AG04450 (cell line): ENCODE results near the gene EPB41L2. TPM values are rescaled to one million over a fixed set of nuclear protein-coding genes. Genes with fewer than 3 reads are reported as not detected.
A peak's percentile ranks its signal among the peaks of the same experiment; 100 is the strongest.

Experiments used
- CTCF ChIA-PET: fragments of 300-600, 350-600 bp; formaldehyde crosslinking; extraction: SDS; loops from one replicate; lab custom pipeline; 2022; ENCODE audit warnings: antibody characterized with exemption, inconsistent platforms; lab: Charles Lee
- POLR2A ChIA-PET: fragments of 350-600 bp; formaldehyde crosslinking; extraction: SDS; loops from one replicate; lab custom pipeline; 2021; ENCODE audit warnings: antibody characterized with exemption, inconsistent platforms; lab: Yijun Ruan, JAX
- DNase-seq: peaks from one replicate; pipeline ENCODE4 v3.0.0-alpha.2; 2011; ENCODE audit warnings: low read depth, low spot score
- H3K27ac ChIP-seq: one replicate; pipeline ENCODE4 v1.5.1; 2012; ENCODE audit warnings: low read depth, low read length, control low read depth
- H3K27me3 ChIP-seq: one replicate; pipeline ENCODE4 v1.6.0; 2012; ENCODE audit warnings: low read length; ENCODE audit not compliant: control insufficient read depth, insufficient read depth
- H3K4me3 ChIP-seq: 2 replicates; pipeline ENCODE4 v1.5.1; 2011; ENCODE audit warnings: mild to moderate bottlenecking, low read depth, low read length, control low read depth
- H3K9me3 ChIP-seq: 2 replicates; pipeline ENCODE4 v1.5.1; 2012; ENCODE audit warnings: low read length; ENCODE audit not compliant: control insufficient read depth, insufficient read depth
- CTCF ChIP-seq: IDR thresholded peaks from 2 replicates; pipeline ENCODE4 v1.5.1; 2011; ENCODE audit warnings: low read depth, low read length, control low read depth, inconsistent platforms
- polyA plus RNA-seq: library from polyadenylated mRNA; depleted of rRNA; stranded (reverse); fragments of >200 nt; gene quantifications from 2 replicates; pipeline ENCODE4 v1.2.3, GENCODE V29; 2011

The EPB41L2 gene
- polyA plus RNA-seq, 1 experiment, result 165 TPM

GRCh38 chr6:131059486-131059885 is 3.6 kb downstream of the EPB41L2 start:
- Histone ChIP-seq H3K27ac (no peak overlapping the region), H3K4me3 (no peak overlapping the region; the same call in 1 of the 2 replicates), H3K27me3 (no peaks in the 10 kb centered on the region), H3K9me3 (peaks cover 6% of the 10 kb centered on the region)
- ChIA-PET POLR2A (no interaction called here), CTCF (interaction anchor here (0.6 kb wide), 1 partner anchor 728 kb away, joined by 5 read pairs; no protein-coding TSS in a partner anchor)
- no peak for DNase-seq
- peak; percentile 24; the same call in 1 of the 2 replicates for TF ChIP-seq CTCF

GRCh38 chr6:131058236-131058635 is 4.8 kb downstream of the EPB41L2 start:
- DNase-seq, result no peak
- Histone ChIP-seq H3K27me3 (no peaks in the 10 kb centered on the region), H3K27ac (no peak overlapping the region), H3K4me3 (no peak overlapping the region), H3K9me3 (peaks cover 19% of the 10 kb centered on the region)
- TF ChIP-seq CTCF, result no peak
- CTCF ChIA-PET, result interaction anchor here (0.8 to 1.3 kb wide), 3 partner anchors 10 to 173 kb away, joined by 3 read pairs; no protein-coding TSS in a partner anchor
- POLR2A ChIA-PET, result no interaction called here

- CTCF ChIA-PET, result no interaction called here
- Histone ChIP-seq H3K27ac (no peak overlapping the region), H3K9me3 (peaks cover 23% of the 10 kb centered on the region; the same call in 1 of the 2 replicates), H3K27me3 (no peaks in the 10 kb centered on the region), H3K4me3 (no peak overlapping the region)
- POLR2A ChIA-PET, result no interaction called here
- TF ChIP-seq CTCF, result no peak
- DNase-seq, result no peak
These were observed 8.4 kb downstream of the EPB41L2 start for GRCh38 chr6:131054392-131055250.

GRCh38 chr6:131053546-131054240 is 9.4 kb downstream of the EPB41L2 start:
- no peak for TF ChIP-seq CTCF
- Histone ChIP-seq H3K4me3 (no peak overlapping the region), H3K27me3 (no peaks in the 10 kb centered on the region), H3K27ac (no peak overlapping the region), H3K9me3 (peaks cover 23% of the 10 kb centered on the region; the same call in 1 of the 2 replicates)
- ChIA-PET POLR2A (no interaction called here), CTCF (no interaction called here)
- DNase-seq, result no peak

GRCh38 chr6:131052181-131052580 is 10.9 kb downstream of the EPB41L2 start:
- CTCF ChIA-PET, result interaction anchor here (0.6 kb wide), 1 partner anchor 469 kb away, joined by 3 read pairs; no protein-coding TSS in a partner anchor
- no peak for TF ChIP-seq CTCF
- DNase-seq, result no peak
- H3K4me3 ChIP-seq, result no peak overlapping the region
- POLR2A ChIA-PET, result no interaction called here
- peaks cover 23% of the 10 kb centered on the region; the same call in 1 of the 2 replicates for H3K9me3 ChIP-seq
- H3K27ac ChIP-seq, result no peak overlapping the region
- no peaks in the 10 kb centered on the region for H3K27me3 ChIP-seq
